ENCODE measurements around the gene PDIK1L. TPM values are rescaled to one million over a fixed set of nuclear protein-coding genes. Genes with fewer than 3 reads are reported as not detected.

Gene PDIK1L
- total and polyA plus RNA-seq, 5 donors = 1.1 to 5.2 (median 4.5) TPM

GRCh38 chr1:26077524-26077923 lies 34.1 kb upstream of the PDIK1L start:
- H3K4me3 ChIP-seq (ENCODE audit: low read length) = no peak overlapping the region
- no peak overlapping the region for H3K27ac ChIP-seq (ENCODE audit: low read length)
- H3K9me3 ChIP-seq (ENCODE audit: control insufficient read depth, low read length) = no peaks in the 10 kb centered on the region
- DNase-seq = no peak
- no peaks in the 10 kb centered on the region for H3K27me3 ChIP-seq (ENCODE audit: control insufficient read depth, insufficient read depth)
- 98% methylated on average over 1 of the region's 1 CpG for WGBS
- H3K4me1 ChIP-seq (ENCODE audit: control insufficient read depth, insufficient read depth, low read length) = no peaks in the 10 kb centered on the region
- ATAC-seq = no peak
- intact Hi-C loops (cut with DNase I) = no loop called here

DNA sequence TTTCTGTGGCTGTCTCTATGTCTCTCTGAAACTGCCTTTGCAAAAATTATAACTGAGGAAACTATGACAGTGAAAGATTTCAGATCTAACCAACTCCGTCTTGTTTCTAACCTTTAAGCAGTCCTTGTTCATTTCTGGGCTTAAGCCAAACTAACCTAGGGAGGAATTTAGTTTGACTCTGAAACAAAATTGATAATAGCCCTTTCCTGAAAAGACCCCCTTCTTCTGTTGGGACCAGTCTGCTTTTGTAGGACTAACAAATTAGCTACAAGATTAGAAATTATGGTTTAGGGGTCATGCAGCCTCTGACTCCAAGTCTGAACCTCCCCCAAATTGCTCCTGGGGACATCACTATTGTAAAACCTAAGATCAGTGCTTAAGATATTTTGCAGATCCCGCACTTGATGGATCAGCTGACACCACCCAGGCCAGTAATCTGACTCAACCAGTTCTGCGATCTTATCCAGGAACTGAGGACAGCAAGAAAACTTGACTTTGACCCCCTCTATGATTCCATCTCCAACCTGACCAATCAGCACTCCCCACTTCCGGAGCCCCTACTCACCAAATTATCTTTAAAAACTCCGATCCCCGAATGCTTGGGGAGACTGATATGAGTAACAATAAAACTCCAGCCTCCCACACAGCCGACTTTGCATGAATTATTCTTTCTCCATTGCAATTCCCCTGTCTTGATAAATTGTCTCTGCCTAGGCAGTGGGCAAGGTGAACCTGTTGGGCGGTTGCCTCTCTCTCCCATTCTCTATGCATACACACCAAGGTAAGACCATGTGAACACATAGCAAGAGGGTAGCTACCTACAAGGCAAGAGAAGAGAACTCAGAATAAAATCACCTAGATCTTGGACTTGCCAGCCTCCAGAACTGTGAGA lies 33.1 kb upstream of the PDIK1L start:
- ATAC-seq = no peak
- Histone ChIP-seq H3K9me3 (ENCODE audit: control insufficient read depth, low read length) (no peaks in the 10 kb centered on the region), H3K27me3 (ENCODE audit: control insufficient read depth, insufficient read depth) (no peaks in the 10 kb centered on the region), H3K4me3 (ENCODE audit: low read length) (no peak overlapping the region), H3K27ac (ENCODE audit: low read length) (peak overlapping the region; percentile 13), H3K4me1 (ENCODE audit: control insufficient read depth, insufficient read depth, low read length) (no peaks in the 10 kb centered on the region)
- DNase-seq = no peak
- WGBS = 46% methylated on average over 8 of the region's 8 CpGs
- intact Hi-C loops (cut with DNase I) = no loop called here

DNA sequence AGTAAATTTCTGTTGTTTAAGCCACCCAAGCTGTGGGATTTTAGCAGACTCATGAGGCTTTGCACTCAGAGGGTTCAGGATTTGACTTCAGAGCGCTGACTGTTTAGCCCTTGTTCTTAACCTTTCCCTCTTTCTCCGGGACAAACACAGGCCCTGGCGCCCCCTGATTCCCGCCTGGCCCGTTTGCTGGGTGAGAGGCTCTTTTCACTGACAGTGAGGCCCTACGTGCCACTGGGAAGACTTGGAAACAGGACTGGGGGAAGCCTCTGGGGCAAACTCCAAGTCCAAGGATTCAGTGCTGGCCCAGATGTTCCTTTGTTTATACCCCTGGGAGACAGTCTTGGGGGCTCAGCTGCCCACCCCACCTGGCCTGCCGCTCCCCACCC lies 32.5 kb upstream of the PDIK1L start:
- Histone ChIP-seq H3K4me1 (ENCODE audit: control insufficient read depth, insufficient read depth, low read length) (no peaks in the 10 kb centered on the region), H3K27ac (ENCODE audit: low read length) (peak overlapping the region; percentile 2), H3K9me3 (ENCODE audit: control insufficient read depth, low read length) (no peaks in the 10 kb centered on the region), H3K4me3 (ENCODE audit: low read length) (no peak overlapping the region), H3K27me3 (ENCODE audit: control insufficient read depth, insufficient read depth) (no peaks in the 10 kb centered on the region)
- ATAC-seq = no peak
- 49% methylated on average over 7 of the region's 7 CpGs for WGBS
- no peak for DNase-seq
- intact Hi-C loops (cut with DNase I) = no loop called here

- no peak for DNase-seq
- no peaks in the 10 kb centered on the region for H3K9me3 ChIP-seq (ENCODE audit: control insufficient read depth, low read length)
- ATAC-seq = no peak
- H3K4me3 ChIP-seq (ENCODE audit: low read length) = no peak overlapping the region
- H3K4me1 ChIP-seq (ENCODE audit: control insufficient read depth, insufficient read depth, low read length) = no peaks in the 10 kb centered on the region
- WGBS = 65% methylated on average over 9 of the region's 9 CpGs
- intact Hi-C loops (cut with DNase I) = no loop called here
- H3K27ac ChIP-seq (ENCODE audit: low read length) = peak overlapping the region; percentile 45
- no peaks in the 10 kb centered on the region for H3K27me3 ChIP-seq (ENCODE audit: control insufficient read depth, insufficient read depth)
Measured at GRCh38 chr1:26079960-26080814, 31.4 kb upstream of the PDIK1L start.

DNA sequence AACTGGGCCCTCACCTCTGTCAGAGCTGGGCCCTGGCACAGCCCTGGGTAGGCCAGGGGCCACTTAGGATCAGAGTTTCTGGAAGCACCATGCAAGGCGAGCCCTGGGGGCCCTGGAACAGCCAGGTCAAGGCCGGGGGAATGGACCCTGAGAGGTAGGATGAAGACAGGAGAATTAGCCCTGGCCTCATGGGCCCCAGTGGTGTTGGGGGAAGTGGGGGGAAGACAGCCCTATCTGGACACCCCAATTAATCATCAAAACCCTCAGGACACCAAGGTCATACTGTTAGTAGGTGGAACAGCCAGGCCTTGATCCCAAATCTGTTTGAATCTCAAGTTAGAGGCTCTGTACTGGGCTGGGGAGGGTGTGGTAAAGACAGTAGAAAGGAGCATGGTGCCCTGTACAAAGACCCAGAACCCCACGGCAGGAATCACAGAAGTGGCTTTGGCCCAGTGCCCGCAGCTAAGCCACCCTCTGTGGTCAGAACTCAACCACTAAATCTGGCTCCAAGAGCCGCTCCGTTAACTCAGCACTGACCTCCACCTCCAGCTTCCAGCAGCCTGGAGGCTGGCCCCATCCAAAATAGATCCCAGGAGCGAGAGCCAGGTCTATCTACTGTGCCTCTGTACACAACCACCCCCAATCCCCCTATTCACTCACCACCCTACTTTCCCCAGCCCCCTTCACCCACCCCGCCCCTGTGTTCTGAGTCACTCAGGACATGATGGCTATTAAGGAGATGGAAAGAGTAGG lies 30.2 kb upstream of the PDIK1L start:
- intact Hi-C loops (cut with DNase I) = no loop called here
- DNase-seq (peak; percentile 44 to 81 (median 76)), ATAC-seq (peak; percentile 61 to 64)
- no peaks in the 10 kb centered on the region for H3K4me1 ChIP-seq (ENCODE audit: control insufficient read depth, insufficient read depth, low read length)
- no peaks in the 10 kb centered on the region for H3K27me3 ChIP-seq (ENCODE audit: control insufficient read depth, insufficient read depth)
- peak overlapping the region; percentile 96 for H3K27ac ChIP-seq (ENCODE audit: low read length)
- 58% methylated on average over 8 of the region's 8 CpGs for WGBS
- no peaks in the 10 kb centered on the region for H3K9me3 ChIP-seq (ENCODE audit: control insufficient read depth, low read length)
- H3K4me3 ChIP-seq (ENCODE audit: low read length) = no peak overlapping the region

DNA sequence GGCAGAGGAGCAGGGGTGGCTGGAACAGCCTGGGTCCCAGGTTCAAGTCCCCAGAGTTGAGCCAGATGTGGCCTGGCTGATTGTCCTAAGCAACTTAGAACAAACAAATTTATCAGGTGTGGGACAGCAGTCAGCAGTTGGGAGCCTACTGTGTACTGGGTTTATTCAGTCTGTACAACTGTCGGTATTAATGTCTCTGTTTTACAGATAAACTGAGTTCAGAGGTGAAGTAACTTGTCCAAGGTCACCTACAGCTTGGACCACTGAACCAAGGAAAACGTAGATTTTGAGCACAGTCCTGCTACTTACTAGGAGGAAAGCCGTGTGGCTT lies 29.6 kb upstream of the PDIK1L start:
- DNase-seq (no peak), ATAC-seq (peak in 1 of 2 donors; percentile 2)
- intact Hi-C loops (cut with DNase I) = no loop called here
- H3K27ac ChIP-seq (ENCODE audit: low read length) = peak overlapping the region; percentile 90
- H3K9me3 ChIP-seq (ENCODE audit: control insufficient read depth, low read length) = no peaks in the 10 kb centered on the region
- WGBS = 61% methylated on average over 3 of the region's 3 CpGs
- H3K4me1 ChIP-seq (ENCODE audit: control insufficient read depth, insufficient read depth, low read length) = no peaks in the 10 kb centered on the region
- no peak overlapping the region for H3K4me3 ChIP-seq (ENCODE audit: low read length)
- H3K27me3 ChIP-seq (ENCODE audit: control insufficient read depth, insufficient read depth) = no peaks in the 10 kb centered on the region

DNA sequence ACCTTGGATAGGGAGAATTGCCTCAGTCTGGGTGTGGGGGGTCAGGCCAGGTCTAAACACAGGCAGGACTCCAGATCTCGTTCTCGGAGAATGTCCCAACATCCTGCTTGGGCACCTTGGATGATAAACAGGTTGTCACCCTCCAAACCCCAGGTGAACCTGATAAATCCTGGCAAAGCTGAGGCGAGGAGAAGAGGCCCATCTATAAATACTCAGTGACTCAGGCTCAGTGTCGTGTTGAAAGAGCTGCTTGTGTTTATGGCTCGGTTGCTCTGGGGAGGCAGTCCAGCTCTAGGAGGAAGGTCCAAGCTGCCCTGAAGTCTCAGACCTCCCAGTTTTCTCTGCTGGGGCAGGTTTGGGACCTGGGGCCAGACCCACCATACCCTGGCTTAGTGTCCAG lies 28.4 kb upstream of the PDIK1L start:
- Histone ChIP-seq H3K4me3 (ENCODE audit: low read length) (no peak overlapping the region), H3K4me1 (ENCODE audit: control insufficient read depth, insufficient read depth, low read length) (no peaks in the 10 kb centered on the region), H3K27me3 (ENCODE audit: control insufficient read depth, insufficient read depth) (no peaks in the 10 kb centered on the region), H3K9me3 (ENCODE audit: control insufficient read depth, low read length) (no peaks in the 10 kb centered on the region), H3K27ac (ENCODE audit: low read length) (peak overlapping the region; percentile 95)
- peak; percentile 78 for ATAC-seq
- peak in 1 of 3 donors; percentile 22 for DNase-seq
- WGBS = 38% methylated on average over 5 of the region's 5 CpGs
- intact Hi-C loops (cut with DNase I) = no loop called here

DNA sequence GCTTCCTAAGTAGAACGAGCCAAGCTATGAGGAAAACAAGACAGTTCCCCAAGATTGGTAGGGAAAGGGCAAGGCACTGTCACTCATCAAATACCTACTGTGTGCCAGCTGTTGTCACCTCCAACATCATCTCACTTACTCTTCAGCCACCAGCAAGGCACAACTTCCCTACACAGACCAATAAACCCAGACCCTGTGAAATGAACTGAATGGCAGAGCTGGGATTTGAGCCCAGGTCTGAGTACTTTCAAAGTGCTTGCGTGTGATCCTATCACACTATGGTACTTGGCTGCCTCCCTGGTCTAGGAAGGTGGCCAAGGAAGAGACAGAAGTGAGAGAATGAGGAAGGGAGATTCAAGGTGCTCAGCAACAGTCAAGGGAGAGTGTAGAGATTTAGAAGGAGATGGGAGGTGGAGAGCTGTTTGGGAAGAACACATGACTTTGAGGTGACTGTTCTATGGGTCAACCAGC lies 27.5 kb upstream of the PDIK1L start:
- Histone ChIP-seq H3K4me1 (ENCODE audit: control insufficient read depth, insufficient read depth, low read length) (no peaks in the 10 kb centered on the region), H3K27ac (ENCODE audit: low read length) (peak overlapping the region; percentile 28), H3K4me3 (ENCODE audit: low read length) (no peak overlapping the region), H3K27me3 (ENCODE audit: control insufficient read depth, insufficient read depth) (no peaks in the 10 kb centered on the region), H3K9me3 (ENCODE audit: control insufficient read depth, low read length) (no peaks in the 10 kb centered on the region)
- DNase-seq (peak; percentile 43 to 60 (median 59)), ATAC-seq (peak; percentile 80 to 85)
- intact Hi-C loops (cut with DNase I) = no loop called here
- WGBS = 46% methylated on average over 2 of the region's 2 CpGs

- H3K27ac ChIP-seq (ENCODE audit: low read length) = peak overlapping the region; percentile 28
- H3K4me1 ChIP-seq (ENCODE audit: control insufficient read depth, insufficient read depth, low read length) = no peaks in the 10 kb centered on the region
- 88% methylated on average over 2 of the region's 2 CpGs for WGBS
- intact Hi-C loops (cut with DNase I) = no loop called here
- ATAC-seq (no peak), DNase-seq (no peak)
- no peaks in the 10 kb centered on the region for H3K27me3 ChIP-seq (ENCODE audit: control insufficient read depth, insufficient read depth)
- no peak overlapping the region for H3K4me3 ChIP-seq (ENCODE audit: low read length)
- no peaks in the 10 kb centered on the region for H3K9me3 ChIP-seq (ENCODE audit: control insufficient read depth, low read length)
Measured at GRCh38 chr1:26084844-26085243, 26.8 kb upstream of the PDIK1L start.

- no peak overlapping the region for H3K4me3 ChIP-seq (ENCODE audit: low read length)
- 93% methylated on average over 3 of the region's 3 CpGs for WGBS
- no peaks in the 10 kb centered on the region for H3K27me3 ChIP-seq (ENCODE audit: control insufficient read depth, insufficient read depth)
- H3K9me3 ChIP-seq (ENCODE audit: control insufficient read depth, low read length) = no peaks in the 10 kb centered on the region
- H3K4me1 ChIP-seq (ENCODE audit: control insufficient read depth, insufficient read depth, low read length) = no peaks in the 10 kb centered on the region
- DNase-seq = no peak
- H3K27ac ChIP-seq (ENCODE audit: low read length) = no peak overlapping the region
- intact Hi-C loops (cut with DNase I) = no loop called here
- no peak for ATAC-seq
Measured at GRCh38 chr1:26089125-26089524, 22.5 kb upstream of the PDIK1L start.
